B cell (primary cell): ENCODE measurements around the gene LRRC74A.

Experiments used
- CTCF ChIP-seq: fragments of 200-600 bp; IDR thresholded peaks from one replicate; pipeline ENCODE4 v1.8.0; 2022; ENCODE audit warnings: antibody characterized with exemption, mild to moderate bottlenecking
- EZH2 ChIP-seq: IDR thresholded peaks from 2 replicates; pipeline ENCODE4 v1.6.1; 2012; ENCODE audit warnings: borderline replicate concordance, low read depth, mild to moderate bottlenecking, moderate library complexity, low read length; ENCODE audit not compliant: insufficient read depth, poor library complexity, severe bottlenecking

- no peak for TF ChIP-seq CTCF
- TF ChIP-seq EZH2 = no peak
These were observed 28.9 kb downstream of the LRRC74A start for GRCh38 chr14:76855066-76855465.
